GM23338 (cell line): ENCODE results near the gene TM4SF5.

Experiments used
- CREB1 ChIP-seq: fragments of 250-450 bp; sonication (Bioruptor Pico); IDR thresholded peaks from 2 replicates; pipeline ENCODE4 v1.5.0; 2020; ENCODE audit warnings: low read depth, mild to moderate bottlenecking, moderate library complexity
- CTCF ChIP-seq, 2 experiments: fragments of 200-600 bp in 1 of 2; sonication (generic) in 1 of 2; conservative IDR thresholded peaks; 2 replicates each; pipeline versions ENCODE4 v1.5.1 to v1.6.1; 2016 to 2017; ENCODE audit warnings: antibody characterized with exemption in 2 of 2, low read depth in 2 of 2, mild to moderate bottlenecking in 2 of 2, moderate library complexity in 1 of 2
- ETS1 ChIP-seq: IDR thresholded peaks from 2 replicates; pipeline ENCODE4 v1.6.1; 2016; ENCODE audit warnings: antibody characterized with exemption
- EZH2 ChIP-seq: fragments of 200-600 bp; sonication (generic); IDR thresholded peaks from one replicate; pipeline ENCODE4 v1.8.0; 2017; ENCODE audit warnings: antibody characterized with exemption, mild to moderate bottlenecking, low read depth; ENCODE audit not compliant: unreplicated experiment
- EZH2phosphoT487 ChIP-seq: fragments of 200-600 bp; sonication (generic); IDR thresholded peaks from one replicate; pipeline ENCODE4 v1.8.1; 2018; ENCODE audit warnings: antibody characterized with exemption; ENCODE audit not compliant: unreplicated experiment
- JUNB ChIP-seq: IDR thresholded peaks from one replicate; pipeline ENCODE4 v1.6.1; 2016; ENCODE audit warnings: antibody characterized with exemption; ENCODE audit not compliant: unreplicated experiment
- NANOG ChIP-seq: IDR thresholded peaks from 2 replicates; pipeline ENCODE4 v1.6.1; 2016; ENCODE audit warnings: antibody characterized with exemption, borderline replicate concordance
- POLR2AphosphoS5 ChIP-seq: IDR thresholded peaks from 2 replicates; pipeline ENCODE4 v1.6.1; 2016; ENCODE audit warnings: antibody characterized with exemption, low read depth
- STAT1 ChIP-seq: IDR thresholded peaks from one replicate; pipeline ENCODE4 v1.6.1; 2016; ENCODE audit warnings: antibody characterized with exemption; ENCODE audit not compliant: unreplicated experiment
- ZNF331 ChIP-seq: fragments of 250-450 bp; sonication (Bioruptor Pico); IDR thresholded peaks from 2 replicates; pipeline ENCODE4 v1.5.0; 2020; ENCODE audit warnings: low read depth, mild to moderate bottlenecking, moderate library complexity
- ZNF462 ChIP-seq: fragments of 250-450 bp; sonication (Bioruptor Pico); IDR thresholded peaks from 2 replicates; pipeline ENCODE4 v1.5.0; 2020; ENCODE audit warnings: mild to moderate bottlenecking, moderate library complexity
- TF ChIP-seq, protein P1 (sequence below): IDR thresholded peaks from one replicate; pipeline ENCODE4 v1.6.1; 2018; ENCODE audit warnings: antibody characterized with exemption; ENCODE audit not compliant: unreplicated experiment

GRCh38 chr17:4810696-4811290, 39.1 kb downstream of the TM4SF5 start:
- TF ChIP-seq CTCF (conservative IDR thresholded peaks at IDR 0.05; ENCODE audit: low read depth in 2 of 2) (no peak), POLR2AphosphoS5 (no peak), EZH2 (no peak), CREB1 (CRISPR knock-in tag) (no peak), EZH2phosphoT487 (no peak), NANOG (no peak), ZNF462 (CRISPR knock-in tag) (no peak), ETS1 (no peak), JUNB (no peak), STAT1 (no peak), ZNF331 (CRISPR knock-in tag) (no peak)
- TF ChIP-seq, protein P1, sequence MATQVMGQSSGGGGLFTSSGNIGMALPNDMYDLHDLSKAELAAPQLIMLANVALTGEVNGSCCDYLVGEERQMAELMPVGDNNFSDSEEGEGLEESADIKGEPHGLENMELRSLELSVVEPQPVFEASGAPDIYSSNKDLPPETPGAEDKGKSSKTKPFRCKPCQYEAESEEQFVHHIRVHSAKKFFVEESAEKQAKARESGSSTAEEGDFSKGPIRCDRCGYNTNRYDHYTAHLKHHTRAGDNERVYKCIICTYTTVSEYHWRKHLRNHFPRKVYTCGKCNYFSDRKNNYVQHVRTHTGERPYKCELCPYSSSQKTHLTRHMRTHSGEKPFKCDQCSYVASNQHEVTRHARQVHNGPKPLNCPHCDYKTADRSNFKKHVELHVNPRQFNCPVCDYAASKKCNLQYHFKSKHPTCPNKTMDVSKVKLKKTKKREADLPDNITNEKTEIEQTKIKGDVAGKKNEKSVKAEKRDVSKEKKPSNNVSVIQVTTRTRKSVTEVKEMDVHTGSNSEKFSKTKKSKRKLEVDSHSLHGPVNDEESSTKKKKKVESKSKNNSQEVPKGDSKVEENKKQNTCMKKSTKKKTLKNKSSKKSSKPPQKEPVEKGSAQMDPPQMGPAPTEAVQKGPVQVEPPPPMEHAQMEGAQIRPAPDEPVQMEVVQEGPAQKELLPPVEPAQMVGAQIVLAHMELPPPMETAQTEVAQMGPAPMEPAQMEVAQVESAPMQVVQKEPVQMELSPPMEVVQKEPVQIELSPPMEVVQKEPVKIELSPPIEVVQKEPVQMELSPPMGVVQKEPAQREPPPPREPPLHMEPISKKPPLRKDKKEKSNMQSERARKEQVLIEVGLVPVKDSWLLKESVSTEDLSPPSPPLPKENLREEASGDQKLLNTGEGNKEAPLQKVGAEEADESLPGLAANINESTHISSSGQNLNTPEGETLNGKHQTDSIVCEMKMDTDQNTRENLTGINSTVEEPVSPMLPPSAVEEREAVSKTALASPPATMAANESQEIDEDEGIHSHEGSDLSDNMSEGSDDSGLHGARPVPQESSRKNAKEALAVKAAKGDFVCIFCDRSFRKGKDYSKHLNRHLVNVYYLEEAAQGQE = no peak
